Right lobe of liver (tissue), 4 donors: ENCODE data around the gene INPP4A.

Source experiments
- POLR2A ChIP-seq: fragments of 450-650 bp; IDR thresholded peaks from one replicate; pipeline ENCODE4 v1.6.1; 2017; ENCODE audit warnings: antibody characterized with exemption, mild to moderate bottlenecking
- TF ChIP-seq, protein P1 (sequence below), 4 donors: fragments of 200-600 bp in 3 of 4; fragments of 450-650 bp in 1 of 4; IDR thresholded peaks; one replicate each; pipeline versions ENCODE4 v1.5.1 to v1.8.0; 2016 to 2022; ENCODE audit warnings: antibody characterized with exemption in 4 of 4, mild to moderate bottlenecking in 2 of 4
- donor health status: DM: no; HTN: no; CAD: no.
- donor health status: DM: no; HTN: no; CAD: no.
- donor health status: DM: no; HTN: yes; CAD: no.

DNA sequence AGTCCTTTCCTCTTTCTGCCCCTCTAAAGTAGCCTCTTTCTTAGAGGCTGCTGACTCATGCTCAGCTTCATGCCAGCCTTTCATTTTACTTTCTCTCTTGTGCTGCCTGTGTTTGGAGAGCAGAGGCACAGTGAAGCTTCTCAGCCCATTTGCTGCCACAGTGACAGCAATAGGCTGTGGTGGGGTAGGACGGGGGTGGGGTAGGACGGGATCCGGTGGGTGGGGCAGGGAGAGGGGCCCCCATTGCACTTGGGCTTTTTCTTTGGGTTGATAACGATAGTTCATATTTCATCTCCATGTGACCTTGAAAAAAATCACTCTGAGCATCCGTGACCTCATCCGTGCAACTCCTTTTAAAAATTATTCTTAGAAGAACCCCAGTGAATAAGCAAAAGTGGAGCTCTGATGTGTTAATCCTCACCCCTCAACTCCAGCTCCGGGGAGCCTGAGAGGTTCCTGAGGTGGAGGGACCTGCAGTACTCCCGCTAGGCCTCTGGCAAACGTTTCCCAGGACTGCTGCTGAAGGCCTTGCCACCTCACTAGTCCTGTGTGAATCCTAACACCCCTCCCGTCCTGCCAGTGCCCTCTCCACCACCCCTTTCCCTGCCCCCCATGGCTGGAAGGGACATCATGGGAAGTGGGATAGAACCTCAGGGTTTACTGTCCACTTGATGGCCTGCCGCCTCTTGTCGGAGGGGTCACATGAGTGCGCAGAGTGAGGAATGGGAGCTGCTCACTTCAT lies 70.8 kb downstream of the INPP4A start:
- TF ChIP-seq, protein P1, sequence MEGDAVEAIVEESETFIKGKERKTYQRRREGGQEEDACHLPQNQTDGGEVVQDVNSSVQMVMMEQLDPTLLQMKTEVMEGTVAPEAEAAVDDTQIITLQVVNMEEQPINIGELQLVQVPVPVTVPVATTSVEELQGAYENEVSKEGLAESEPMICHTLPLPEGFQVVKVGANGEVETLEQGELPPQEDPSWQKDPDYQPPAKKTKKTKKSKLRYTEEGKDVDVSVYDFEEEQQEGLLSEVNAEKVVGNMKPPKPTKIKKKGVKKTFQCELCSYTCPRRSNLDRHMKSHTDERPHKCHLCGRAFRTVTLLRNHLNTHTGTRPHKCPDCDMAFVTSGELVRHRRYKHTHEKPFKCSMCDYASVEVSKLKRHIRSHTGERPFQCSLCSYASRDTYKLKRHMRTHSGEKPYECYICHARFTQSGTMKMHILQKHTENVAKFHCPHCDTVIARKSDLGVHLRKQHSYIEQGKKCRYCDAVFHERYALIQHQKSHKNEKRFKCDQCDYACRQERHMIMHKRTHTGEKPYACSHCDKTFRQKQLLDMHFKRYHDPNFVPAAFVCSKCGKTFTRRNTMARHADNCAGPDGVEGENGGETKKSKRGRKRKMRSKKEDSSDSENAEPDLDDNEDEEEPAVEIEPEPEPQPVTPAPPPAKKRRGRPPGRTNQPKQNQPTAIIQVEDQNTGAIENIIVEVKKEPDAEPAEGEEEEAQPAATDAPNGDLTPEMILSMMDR (IDR thresholded peaks at IDR 0.05) = no peak
- TF ChIP-seq POLR2A = no peak
